Prostate gland (tissue), 2 donors: ENCODE data around the gene LMX1B.

Source experiments
- POLR2A ChIP-seq: fragments of 450-650 bp; IDR thresholded peaks from one replicate; pipeline ENCODE4 v1.6.1; 2016; ENCODE audit warnings: antibody characterized with exemption, mild to moderate bottlenecking
- TF ChIP-seq, protein P1 (sequence below), 4 experiments: fragments of 200-600 bp in 2 of 4; fragments of 450-650 bp in 2 of 4; sonication (generic) in 2 of 4; IDR thresholded peaks; 1 replicate in 3 of 4; 2 replicates in 1 of 4; pipeline ENCODE4 v1.5.1; 2016 to 2019; ENCODE audit warnings: antibody characterized with exemption in 4 of 4, mild to moderate bottlenecking in 2 of 4, moderate library complexity in 2 of 4

DNA sequence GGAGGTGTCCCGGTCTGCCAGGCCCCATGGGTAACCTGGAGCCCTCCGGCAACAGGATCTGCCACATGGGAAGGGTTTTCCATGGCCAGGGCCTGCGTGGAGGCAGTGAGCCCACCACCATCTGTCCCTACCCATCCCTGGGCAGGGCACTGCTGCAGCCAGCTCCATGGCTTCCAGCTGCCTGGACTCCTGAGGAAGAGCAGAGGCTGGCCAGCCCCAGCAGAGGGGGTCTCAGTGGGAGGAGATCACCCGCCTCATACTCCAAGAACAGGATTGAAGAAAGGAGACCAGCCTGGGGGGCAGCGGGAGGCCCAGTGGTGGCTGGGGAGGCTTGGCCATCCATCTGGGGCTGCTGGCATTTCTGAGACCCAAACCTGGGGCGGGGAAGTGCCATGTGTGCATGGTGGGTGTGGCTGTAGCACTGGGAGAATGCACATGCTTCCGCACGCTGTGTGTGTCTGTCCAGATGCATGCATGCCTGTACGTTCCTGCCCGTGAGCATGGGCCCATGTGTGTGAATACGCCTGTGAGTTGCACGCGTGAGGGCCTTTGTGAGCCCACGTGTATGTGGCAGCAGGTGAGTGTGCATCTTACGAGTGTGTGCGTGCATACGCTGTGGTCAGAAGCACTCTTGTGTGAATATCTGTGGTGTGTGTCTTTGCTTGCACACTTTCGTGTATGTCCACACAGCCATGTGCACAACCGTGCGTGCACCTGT lies 78.5 kb downstream of the LMX1B start:
- TF ChIP-seq, protein P1, sequence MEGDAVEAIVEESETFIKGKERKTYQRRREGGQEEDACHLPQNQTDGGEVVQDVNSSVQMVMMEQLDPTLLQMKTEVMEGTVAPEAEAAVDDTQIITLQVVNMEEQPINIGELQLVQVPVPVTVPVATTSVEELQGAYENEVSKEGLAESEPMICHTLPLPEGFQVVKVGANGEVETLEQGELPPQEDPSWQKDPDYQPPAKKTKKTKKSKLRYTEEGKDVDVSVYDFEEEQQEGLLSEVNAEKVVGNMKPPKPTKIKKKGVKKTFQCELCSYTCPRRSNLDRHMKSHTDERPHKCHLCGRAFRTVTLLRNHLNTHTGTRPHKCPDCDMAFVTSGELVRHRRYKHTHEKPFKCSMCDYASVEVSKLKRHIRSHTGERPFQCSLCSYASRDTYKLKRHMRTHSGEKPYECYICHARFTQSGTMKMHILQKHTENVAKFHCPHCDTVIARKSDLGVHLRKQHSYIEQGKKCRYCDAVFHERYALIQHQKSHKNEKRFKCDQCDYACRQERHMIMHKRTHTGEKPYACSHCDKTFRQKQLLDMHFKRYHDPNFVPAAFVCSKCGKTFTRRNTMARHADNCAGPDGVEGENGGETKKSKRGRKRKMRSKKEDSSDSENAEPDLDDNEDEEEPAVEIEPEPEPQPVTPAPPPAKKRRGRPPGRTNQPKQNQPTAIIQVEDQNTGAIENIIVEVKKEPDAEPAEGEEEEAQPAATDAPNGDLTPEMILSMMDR (IDR thresholded peaks at IDR 0.05) = no peak
- TF ChIP-seq POLR2A = no peak
